Cardiac fibroblast (primary cell): ENCODE data around the gene IRF4.

ENCODE experiments used
- DNase-seq, 2 donors: peaks; one replicate each; pipeline versions ENCODE4 v3.0.0 to v3.0.0-alpha.2; 2010; ENCODE audit warnings: low read depth in 2 of 2
- H3K4me3 ChIP-seq, 2 donors: replicated peaks in 1 of 2; 1 replicate in 1 of 2; 2 replicates in 1 of 2; pipeline ENCODE4 v1.5.1; 2011; ENCODE audit warnings: low read depth in 2 of 2, low read length in 2 of 2, mild to moderate bottlenecking in 2 of 2, moderate library complexity in 1 of 2
- CTCF ChIP-seq: IDR thresholded peaks from one replicate; pipeline ENCODE4 v1.5.1; 2011; ENCODE audit warnings: low read depth, mild to moderate bottlenecking, low read length, inconsistent platforms

IRF4 gene

DNA sequence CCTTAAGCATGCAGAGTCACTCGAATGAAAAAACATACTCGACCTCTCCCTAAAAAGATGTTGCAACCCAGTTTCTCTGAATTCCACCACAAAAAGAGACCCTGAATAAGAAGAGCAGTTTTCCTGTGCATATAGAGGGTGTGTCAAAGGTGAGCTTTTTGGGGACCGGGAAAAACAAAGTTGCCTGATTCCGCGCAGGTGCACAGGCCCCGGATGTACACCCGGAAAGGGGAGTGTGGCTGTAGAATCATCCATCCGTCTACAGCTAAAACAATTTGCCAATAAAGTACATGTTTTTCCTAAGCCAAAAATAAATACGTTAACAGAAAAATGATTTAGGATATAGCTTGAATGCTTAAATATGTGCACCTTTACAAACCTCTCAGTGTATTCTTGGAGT is 41.2 kb upstream of the IRF4 start:
- no peak for TF ChIP-seq CTCF
- no peak for DNase-seq
- no peak overlapping the region for H3K4me3 ChIP-seq

GRCh38 chr6:351011-351866 is 40.3 kb upstream of the IRF4 start:
- TF ChIP-seq CTCF: no peak
- no peak overlapping the region for H3K4me3 ChIP-seq
- no peak for DNase-seq

GRCh38 chr6:351867-352289 is 39.7 kb upstream of the IRF4 start:
- no peak for TF ChIP-seq CTCF
- H3K4me3 ChIP-seq: no peak overlapping the region
- DNase-seq: no peak

DNA sequence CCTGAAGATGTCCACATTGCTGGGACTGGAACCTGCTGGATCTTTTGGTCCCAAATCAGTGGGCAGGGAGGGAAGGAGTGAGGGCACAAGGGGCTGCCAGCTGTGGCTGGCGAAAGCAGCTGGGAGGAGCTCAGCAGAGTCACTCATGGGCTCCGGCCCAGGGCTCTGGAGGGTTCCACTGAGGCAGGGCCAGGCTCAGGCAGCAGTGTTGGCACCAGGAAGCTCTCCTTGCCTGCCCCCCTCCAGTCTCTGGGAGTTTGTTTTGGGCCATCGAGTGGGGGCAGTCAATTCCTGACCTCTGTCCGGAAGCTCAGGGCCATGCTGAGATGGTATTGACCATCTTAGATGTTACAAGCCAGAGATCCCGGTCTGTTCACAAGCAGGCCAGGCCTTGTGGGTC is 39.1 kb upstream of the IRF4 start:
- no peak overlapping the region for H3K4me3 ChIP-seq
- DNase-seq: no peak
- no peak for TF ChIP-seq CTCF

- no peak for DNase-seq
- no peak for TF ChIP-seq CTCF
- no peak overlapping the region for H3K4me3 ChIP-seq
Measured at GRCh38 chr6:352896-353470, 38.6 kb upstream of the IRF4 start.

DNA sequence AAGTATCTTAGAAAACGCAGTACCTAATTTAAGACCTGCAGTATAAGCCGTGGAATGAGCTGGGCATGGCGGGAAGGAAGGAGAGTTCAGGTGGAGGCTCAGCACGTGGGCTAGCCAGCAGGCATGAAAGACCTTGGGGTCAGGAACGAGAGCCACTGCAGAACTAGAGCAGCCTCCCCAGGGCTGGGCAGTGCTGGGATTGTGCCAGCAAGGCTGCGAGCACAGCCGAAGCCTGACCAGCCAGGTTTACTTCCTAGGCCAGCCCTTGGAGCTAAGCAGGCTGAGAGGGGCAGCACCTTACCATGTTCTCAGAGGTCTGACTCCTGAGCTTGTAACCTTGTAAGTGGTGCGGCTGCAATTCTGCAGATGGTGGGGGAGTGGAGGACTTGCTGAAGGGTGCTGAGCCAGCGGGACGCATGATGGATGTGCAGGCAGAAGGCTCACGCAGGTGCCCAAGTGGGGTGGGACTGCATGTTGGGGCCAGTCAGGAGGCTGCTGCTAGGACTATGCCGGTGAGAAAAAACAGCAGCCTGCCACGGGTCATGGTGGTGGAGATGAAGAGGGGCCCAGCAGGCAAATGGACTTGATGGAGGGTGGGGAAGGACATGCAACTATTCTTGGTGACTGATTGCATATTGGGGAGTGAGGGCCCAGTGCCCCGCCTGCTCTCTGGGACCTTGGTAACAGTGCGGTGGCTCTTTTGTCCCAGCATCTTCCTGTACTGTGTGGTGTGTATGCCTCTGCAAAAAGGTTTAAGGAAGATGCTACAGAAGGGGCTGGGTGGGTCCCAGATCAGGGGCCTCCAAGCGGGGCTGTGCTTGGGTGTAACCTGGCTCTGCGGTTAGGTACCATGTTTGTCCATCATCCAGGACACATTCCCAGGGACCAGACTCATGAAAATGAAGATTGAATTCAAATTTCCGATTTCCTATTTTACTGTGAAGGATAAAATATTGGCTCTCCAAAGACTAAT is 37.6 kb upstream of the IRF4 start:
- no peak overlapping the region for H3K4me3 ChIP-seq
- no peak for DNase-seq
- no peak for TF ChIP-seq CTCF
